Activated CD4-positive, alpha-beta T cell treated with anti-CD3 and anti-CD28 coated beads for 48 hours (primary cell): ENCODE results near the gene LCN6.
"Not testable (repeated sequence)": the region's sequence is repeated elsewhere in the genome, so short reads cannot be mapped to it uniquely, and the experiment has no call there.

ENCODE experiments used
- DNase-seq: peaks from one replicate; pipeline ENCODE4 v3.0.0-alpha.2; 2020

The LCN6 gene

DNA sequence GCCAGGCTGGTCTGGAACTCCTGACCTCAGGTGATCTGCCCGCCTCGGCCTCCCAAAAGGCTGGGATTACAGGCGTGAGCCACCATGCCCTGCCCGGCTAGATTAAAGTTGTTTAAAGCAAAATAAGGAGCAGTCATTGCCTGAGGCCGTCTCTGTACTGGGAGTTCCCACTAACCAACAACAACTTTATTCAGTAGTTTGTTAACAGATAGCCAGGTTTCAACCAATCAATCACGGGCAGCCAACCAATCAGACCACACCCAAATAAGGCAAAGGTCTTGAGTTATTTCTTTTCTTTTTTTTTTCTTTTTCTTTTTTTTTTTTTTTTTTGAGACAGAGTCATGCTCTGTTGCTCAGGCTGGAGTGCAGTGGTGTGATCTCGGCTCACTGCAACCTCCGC is 43.6 kb downstream of the LCN6 start:
- not testable (repeated sequence) for DNase-seq

DNA sequence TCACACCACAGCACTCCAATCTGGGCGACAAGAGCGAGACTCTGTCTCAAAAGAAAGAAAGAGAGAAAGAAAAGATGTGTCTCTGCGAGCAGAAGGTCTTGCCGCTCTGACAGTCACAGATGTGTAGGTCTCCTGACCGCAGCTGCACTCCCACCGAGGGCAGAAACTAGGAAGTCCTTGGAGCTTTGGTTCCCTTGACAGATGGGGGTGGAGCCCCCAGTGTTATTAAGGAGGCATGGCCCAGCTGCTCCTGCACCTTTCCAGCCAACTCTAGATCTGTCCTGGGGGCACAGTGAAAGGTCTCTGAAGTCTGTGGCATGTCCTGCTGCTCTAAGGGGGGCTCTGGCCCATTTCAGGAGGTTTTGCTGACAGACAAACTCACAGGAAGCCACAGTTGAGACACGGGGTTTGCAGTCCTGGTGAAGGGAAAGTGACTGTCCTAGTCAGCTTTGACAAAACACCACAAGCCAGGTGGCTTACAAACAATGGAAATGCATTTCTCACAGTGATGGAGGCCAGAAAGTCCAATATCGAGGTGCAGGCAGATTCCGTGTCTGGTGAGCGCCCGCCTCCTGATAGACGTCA is 45.0 kb downstream of the LCN6 start:
- no peak for DNase-seq

DNA sequence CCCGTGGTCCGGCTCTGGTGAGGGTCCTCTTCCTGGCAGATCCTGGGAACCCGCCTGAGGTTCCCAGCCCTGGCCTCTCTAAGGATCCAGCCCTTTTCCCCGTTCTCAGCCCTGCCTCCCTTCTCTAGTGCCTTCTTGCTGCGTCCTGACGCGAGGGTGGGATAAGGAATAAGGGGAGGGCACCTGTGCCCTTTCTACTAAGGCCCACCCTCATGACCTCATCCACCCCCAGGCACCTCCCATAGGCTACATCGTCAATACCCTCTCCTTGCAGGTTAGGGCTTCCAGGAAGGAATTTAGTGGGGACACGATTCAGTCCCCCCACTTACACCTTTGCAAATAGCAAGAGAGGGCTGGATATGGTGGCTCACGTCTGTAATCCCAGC is 46.7 kb downstream of the LCN6 start:
- no peak for DNase-seq

DNA sequence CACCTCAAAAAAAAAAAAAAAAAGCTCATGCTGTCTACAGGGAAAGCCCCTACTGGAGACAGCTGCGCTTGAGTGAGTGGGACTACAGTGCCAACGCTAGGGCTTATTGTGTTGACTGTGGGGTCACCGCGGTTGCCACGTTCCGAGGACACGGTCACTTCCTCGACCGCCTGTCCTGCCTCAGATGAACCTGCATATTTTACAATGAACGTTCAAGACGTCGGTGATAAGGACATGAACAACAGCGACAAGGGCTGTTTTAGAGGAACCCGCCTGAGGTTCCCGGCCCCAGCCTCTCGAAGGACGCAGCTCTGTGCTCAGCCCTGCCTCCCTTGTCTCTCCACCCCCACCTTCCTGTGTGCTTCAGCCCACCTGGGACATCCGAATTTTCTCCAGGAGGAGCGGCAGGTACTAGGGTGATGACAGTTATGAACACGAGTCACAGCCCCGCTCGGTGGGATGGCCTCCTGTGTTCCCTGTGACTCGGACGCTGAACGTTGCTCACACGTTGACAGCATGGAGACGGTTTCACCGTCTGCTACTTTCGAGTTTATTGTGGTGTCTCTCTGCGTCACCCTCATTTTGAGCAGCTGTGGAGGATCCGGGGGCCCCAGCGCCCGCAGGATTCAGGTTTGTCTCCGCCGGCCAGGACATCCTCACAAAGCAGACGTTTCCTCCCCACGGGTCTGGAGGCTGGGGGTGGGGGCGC is 47.2 kb downstream of the LCN6 start:
- DNase-seq = peak; percentile 87

DNA sequence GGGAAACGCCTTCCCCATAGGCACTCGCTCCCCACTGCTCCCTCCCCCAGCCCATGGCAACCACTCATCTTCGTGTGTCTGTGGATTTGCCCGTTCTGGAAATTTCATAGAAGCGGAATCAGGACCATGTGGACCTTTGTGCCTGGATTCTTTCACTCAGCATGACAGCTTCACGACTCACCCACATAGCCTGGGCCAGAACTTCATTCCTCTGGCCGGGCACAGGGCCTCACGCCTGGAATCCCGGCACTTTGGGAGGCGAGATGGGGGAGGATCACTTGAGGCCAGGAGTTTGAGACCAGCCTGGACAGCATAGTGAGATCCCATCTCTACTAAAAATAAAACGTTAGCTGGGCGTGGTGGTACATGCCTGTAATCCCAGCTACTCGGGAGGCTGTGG is 48.0 kb downstream of the LCN6 start:
- no peak for DNase-seq

DNA sequence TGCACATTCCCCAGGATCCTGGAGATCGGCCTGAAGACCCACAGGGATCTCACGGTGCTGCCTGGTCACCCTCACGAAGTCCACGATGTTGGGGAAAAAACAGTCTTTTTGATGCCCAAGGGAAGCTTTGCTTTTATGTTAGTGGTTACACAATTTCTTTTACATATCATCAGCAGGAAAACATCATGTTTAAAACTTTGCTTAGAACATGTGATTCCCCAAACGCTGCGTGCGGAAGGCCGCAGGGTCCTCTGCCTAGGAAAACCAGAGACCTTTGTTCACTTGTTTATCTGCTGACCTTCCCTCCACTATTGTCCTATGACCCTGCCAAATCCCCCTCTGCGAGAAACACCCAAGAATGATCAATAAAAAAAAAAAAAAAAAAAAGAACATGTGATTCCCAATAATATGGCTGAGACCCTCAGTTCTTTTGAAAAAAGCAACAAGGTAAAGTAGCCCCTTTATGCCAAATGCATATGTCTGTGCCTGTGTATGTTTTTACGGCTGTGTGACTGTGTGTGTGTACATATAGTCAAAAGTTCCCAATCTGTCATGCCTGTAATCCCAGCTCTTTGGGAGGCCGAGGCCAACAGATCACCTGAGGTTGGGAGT is 49.6 kb downstream of the LCN6 start:
- DNase-seq = no peak

DNA sequence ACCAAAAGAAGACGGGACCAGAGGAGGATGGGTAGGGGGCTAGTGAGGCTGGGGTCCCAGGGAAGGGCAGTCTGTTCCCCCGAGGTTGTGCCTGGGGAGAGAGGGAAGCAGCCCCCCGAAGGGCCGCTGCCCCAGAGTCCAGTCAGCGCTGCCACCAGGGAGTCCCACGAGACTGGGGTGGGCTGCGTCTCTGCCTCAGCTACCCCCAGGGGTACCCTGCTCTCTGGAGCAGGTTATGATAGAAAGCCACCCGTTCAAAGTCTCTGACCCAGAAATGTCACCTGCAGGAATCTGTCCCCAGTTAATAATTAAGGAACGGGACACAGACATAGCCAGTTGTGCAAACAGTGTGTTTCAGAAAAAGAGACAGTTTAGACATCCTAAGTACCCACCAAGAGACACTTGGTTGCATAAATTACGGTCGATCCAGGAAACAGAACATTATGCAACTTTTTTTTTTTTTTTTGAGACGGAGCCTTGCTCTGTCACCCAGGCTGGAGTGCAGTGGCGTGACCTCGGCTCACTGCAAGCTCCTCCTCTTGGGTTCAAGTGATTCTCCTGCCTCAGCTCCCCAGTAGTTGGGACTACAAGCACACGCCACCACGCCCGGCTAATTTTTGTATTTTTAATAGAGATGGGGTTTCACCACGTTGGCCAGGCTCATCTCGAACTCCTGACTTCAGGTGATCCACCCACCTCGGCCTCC is 50.4 kb downstream of the LCN6 start:
- no peak for DNase-seq

DNA sequence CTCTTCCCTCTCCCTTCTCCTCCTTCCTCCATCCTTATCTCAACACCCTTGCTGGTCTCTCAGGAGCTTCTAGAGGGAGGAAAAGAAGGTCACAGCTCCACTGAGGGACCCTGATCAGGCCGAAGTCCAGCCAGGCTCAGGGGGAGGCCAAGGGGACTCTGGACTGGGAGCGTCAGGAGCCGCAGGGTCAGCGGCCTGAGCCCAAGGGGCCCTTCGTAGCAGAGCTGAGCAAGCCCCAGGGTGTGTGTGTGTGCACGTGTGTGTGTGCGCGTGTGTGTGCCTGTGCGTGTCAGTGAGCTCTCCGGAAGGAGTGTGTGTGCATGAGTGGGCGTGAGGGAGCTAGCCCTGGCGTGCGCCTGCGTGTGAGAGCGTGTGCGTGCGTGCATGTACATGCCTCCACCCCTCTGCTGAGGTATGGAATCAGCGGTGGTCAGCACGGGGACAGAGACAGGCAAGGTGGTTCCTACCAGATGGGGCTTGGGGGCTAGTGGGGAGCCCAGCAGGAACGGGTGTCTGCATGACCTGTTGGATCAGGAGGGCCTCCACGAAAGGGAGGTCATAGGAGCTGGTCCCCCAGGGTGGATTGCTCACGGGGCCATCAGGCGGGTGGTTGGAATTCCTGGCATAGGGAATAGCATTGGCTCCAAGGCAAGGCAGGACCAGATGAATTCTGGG is 51.0 kb downstream of the LCN6 start:
- no peak for DNase-seq

DNA sequence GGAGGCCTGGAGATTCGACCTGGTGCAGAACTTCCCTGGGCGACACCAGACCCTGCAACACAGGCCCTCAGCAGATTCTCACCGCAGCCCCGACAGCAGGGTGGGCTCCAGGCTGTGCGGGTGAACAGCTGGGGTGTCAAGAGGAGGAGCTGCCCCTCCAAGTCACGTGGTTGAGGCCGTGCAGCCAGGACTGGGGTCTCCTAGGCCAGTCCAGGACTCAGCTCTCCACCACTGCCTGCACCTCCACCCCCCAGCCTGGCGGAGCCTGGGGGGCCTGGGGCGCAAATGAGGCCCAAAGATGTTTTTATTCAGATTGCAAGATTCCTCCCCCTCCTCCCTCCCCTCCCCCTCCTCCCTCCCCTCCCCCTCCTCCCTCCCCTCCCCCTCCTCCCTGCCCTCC is 51.8 kb downstream of the LCN6 start:
- DNase-seq = no peak

DNA sequence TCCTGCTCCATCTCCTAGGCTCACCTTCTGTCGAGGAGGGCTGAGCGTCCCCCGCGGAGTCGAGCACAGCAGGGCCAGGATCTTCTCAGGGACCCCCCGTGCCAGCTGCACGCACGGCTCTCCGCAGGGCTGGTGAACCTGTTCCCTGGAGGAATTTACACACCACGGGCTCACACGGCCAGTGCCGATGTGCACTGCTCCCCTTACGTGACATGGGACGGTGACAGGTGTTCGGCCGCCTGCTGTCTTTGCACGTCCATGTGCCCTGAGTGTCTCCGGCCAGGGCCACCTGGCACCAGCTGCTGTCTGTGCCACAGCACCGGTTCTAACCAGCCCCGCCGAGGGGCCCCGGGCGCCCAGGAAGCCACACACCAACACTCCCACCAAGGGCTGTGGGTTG is 52.4 kb downstream of the LCN6 start:
- DNase-seq = no peak

DNA sequence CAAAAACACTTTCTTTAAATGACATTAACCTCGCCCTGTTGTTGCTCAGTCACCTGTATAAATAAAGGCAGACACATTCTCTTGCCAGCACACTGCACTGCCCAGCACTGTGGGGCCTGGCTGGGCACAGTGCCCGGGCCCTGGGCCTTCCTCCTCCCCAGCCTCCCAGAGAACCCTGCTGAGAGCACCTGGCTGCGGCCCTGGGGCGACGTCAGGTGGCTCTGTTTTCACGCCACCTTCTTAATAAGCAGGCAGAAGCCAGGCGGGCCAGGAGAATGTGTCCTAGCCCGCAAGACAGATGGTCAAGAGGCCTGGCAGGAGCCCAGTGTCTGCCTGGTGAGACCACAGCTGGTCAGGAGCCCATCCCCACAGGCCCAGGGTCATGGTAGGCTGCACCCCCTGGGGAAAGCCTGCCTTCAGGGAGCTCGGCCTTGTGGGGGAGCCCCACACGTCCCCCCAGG is 52.9 kb downstream of the LCN6 start:
- no peak for DNase-seq

DNA sequence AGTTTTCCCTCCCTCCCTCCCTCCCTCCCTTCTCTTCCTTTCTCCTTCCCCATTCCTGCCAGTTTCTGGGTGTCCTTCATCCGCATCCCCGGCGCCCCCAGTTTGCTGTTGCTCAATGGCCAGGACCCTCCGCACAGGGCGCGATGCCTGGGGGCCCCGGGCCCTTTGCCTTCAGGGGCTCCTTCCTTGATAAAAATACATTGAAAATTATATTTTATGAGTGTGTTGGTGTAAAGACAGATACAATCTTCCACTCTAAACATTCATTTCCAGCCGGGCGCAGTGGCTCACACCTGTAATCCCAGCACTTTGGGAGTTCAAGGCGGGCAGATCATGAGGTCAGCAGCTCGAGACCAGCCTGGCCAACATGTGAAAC is 53.5 kb downstream of the LCN6 start:
- DNase-seq = no peak

DNA sequence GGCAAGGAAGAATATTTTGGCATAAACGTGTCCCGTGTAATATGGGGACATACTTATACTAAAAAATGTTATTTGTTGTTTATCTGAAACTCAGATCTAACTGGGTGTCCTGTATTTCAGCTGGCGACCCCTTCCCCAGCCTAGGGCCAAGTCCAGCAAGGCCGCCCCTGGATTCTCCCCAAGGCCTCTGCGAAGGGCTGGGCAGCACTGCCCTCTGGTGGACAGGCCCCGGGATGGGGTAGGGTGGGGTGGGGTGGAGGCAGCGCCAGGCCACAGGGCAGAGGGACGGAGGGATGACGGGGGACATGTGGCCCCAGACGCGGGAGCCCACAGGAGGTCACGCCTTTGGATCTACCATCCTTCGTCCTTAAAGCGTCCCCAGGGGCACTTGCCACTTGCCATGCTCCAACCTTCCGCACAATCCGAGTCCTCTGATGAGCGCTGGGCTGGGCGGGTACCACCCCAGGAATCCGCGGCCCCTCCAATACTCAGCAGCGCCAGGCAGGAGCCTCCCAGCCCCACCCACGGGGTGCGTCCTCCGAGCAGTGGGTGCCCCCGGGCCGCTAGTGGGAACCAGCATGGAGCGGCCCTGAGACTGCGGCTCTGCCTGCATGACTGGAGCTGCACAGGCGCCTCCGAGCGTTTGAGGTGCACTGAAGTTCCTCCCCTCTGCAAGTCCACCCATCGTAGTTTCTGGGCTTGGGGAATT is 54.0 kb downstream of the LCN6 start:
- DNase-seq = peak; percentile 57
